A673 (cell line): ENCODE measurements around the gene TMEM61. TPM values are rescaled to one million over a fixed set of nuclear protein-coding genes. Genes with fewer than 3 reads are reported as not detected.

ENCODE experiments used
- BruUV-seq: library from RNA; stranded (reverse); fragments of 400-500 nt; replicated peaks from 2 replicates; lab custom pipeline; 2021; lab: Mats Ljungman, UMichigan
- CTCF ChIA-PET: fragments of 300-600 bp; sonication (Branson Sonifier 250); formaldehyde crosslinking; loops from one replicate; lab custom pipeline; 2022; ENCODE audit warnings: antibody characterized with exemption; lab: Charles Lee
- POLR2A ChIA-PET: fragments of 300-600 bp; sonication (Branson Sonifier 250); formaldehyde crosslinking; loops from one replicate; lab custom pipeline; 2022; ENCODE audit warnings: antibody characterized with exemption; ENCODE audit not compliant: low non-redundant PET; lab: Charles Lee
- DNase-seq: peaks from one replicate; pipeline ENCODE4 v3.0.0-alpha.2; 2015; ENCODE audit warnings: low spot score
- H3K27ac ChIP-seq: fragments of 200-600 bp; sonication (generic); 2 replicates; pipeline ENCODE4 v1.5.1; 2016; ENCODE audit warnings: mixed run types, low read depth, mild to moderate bottlenecking, mixed read lengths, antibody characterized with exemption, low read length; ENCODE audit not compliant: poor library complexity, severe bottlenecking
- H3K27me3 ChIP-seq: fragments of 200-600 bp; sonication (generic); replicated peaks from 2 replicates; pipeline ENCODE4 v1.6.1; 2017; ENCODE audit warnings: mixed run types, low read depth, mild to moderate bottlenecking, mixed read lengths, antibody characterized with exemption, low read length; ENCODE audit not compliant: insufficient read depth, poor library complexity
- H3K36me3 ChIP-seq: fragments of 200-600 bp; sonication (generic); 2 replicates; pipeline ENCODE4 v1.6.1; 2016; ENCODE audit warnings: mixed run types, mild to moderate bottlenecking, mixed read lengths, antibody characterized with exemption, low read length; ENCODE audit not compliant: insufficient read depth, poor library complexity, severe bottlenecking
- H3K4me1 ChIP-seq: fragments of 200-600 bp; sonication (generic); 2 replicates; pipeline ENCODE4 v1.6.1; 2017; ENCODE audit warnings: mixed run types, mild to moderate bottlenecking, mixed read lengths, antibody characterized with exemption, low read length; ENCODE audit not compliant: insufficient read depth, poor library complexity, severe bottlenecking
- H3K4me3 ChIP-seq: fragments of 200-600 bp; sonication (generic); 2 replicates; pipeline ENCODE4 v1.5.1; 2016; ENCODE audit warnings: low read depth, mixed run types, mild to moderate bottlenecking, mixed read lengths, low read length; ENCODE audit not compliant: poor library complexity, severe bottlenecking
- H3K9me3 ChIP-seq: fragments of 200-600 bp; sonication (generic); 2 replicates; pipeline ENCODE4 v1.6.1; 2016; ENCODE audit warnings: mixed run types, low read depth, mild to moderate bottlenecking, mixed read lengths, antibody characterized with exemption, low read length; ENCODE audit not compliant: poor library complexity, severe bottlenecking
- EZH2 ChIP-seq: fragments of 200-600 bp; sonication (generic); IDR thresholded peaks from 2 replicates; pipeline ENCODE4 v1.6.1; 2017; ENCODE audit warnings: borderline replicate concordance, low read depth, mild to moderate bottlenecking, mixed read lengths, antibody characterized with exemption, low read length; ENCODE audit not compliant: poor library complexity, severe bottlenecking
- intact Hi-C: fragments of 100-400 bp; cut with micrococcal nuclease; formaldehyde crosslinking; loops from one replicate; pipeline ENCODE4 v1.10.0; 2022; ENCODE audit not compliant: unreplicated experiment
- total RNA-seq: library from RNA; stranded (reverse); gene quantifications from 2 replicates; pipeline ENCODE4 v1.2.3, GENCODE V29; 2021
- TF ChIP-seq, protein P1 (sequence below): fragments of 300-800, 200-600 bp; sonication (generic); conservative IDR thresholded peaks from 2 replicates; pipeline ENCODE4 v1.5.1; 2017; ENCODE audit warnings: low read depth, mild to moderate bottlenecking, antibody characterized with exemption, low read length, moderate library complexity, mixed read lengths

TMEM61 gene
- total RNA-seq, 1 experiment from 2014 or later: not detected

DNA sequence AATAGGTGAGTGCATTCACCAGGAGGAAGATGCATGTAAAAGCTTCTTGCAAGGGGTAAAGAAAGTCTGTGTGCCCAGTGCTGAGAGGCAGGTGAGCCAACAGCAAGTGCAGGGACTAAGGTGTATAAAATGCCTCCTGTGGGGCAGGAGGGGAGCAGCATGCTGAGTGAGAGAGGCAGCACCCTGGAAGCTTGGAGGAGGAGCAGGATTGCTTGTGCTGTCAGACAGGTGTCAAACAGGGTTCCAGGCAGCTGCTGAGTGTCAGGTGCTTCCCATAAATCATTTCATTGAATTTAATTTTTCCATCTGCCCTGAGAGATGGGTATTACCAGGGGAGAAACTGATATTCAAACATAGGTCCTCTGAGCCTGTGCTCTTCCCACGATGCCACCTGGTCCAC is 32.2 kb downstream of the TMEM61 start:
- no peak for TF ChIP-seq EZH2
- TF ChIP-seq, protein P1, sequence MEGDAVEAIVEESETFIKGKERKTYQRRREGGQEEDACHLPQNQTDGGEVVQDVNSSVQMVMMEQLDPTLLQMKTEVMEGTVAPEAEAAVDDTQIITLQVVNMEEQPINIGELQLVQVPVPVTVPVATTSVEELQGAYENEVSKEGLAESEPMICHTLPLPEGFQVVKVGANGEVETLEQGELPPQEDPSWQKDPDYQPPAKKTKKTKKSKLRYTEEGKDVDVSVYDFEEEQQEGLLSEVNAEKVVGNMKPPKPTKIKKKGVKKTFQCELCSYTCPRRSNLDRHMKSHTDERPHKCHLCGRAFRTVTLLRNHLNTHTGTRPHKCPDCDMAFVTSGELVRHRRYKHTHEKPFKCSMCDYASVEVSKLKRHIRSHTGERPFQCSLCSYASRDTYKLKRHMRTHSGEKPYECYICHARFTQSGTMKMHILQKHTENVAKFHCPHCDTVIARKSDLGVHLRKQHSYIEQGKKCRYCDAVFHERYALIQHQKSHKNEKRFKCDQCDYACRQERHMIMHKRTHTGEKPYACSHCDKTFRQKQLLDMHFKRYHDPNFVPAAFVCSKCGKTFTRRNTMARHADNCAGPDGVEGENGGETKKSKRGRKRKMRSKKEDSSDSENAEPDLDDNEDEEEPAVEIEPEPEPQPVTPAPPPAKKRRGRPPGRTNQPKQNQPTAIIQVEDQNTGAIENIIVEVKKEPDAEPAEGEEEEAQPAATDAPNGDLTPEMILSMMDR: no peak
- Histone ChIP-seq H3K27ac (no peak overlapping the region), H3K27me3 (peaks cover 5% of the 10 kb centered on the region), H3K36me3 (no peaks in the 10 kb centered on the region), H3K4me3 (no peak overlapping the region), H3K4me1 (no peaks in the 10 kb centered on the region), H3K9me3 (no peaks in the 10 kb centered on the region)
- DNase-seq: no peak
- POLR2A ChIA-PET: no interaction called here
- CTCF ChIA-PET: no interaction called here
- BruUV-seq: no TSS peak
- intact Hi-C loops: no loop called here

DNA sequence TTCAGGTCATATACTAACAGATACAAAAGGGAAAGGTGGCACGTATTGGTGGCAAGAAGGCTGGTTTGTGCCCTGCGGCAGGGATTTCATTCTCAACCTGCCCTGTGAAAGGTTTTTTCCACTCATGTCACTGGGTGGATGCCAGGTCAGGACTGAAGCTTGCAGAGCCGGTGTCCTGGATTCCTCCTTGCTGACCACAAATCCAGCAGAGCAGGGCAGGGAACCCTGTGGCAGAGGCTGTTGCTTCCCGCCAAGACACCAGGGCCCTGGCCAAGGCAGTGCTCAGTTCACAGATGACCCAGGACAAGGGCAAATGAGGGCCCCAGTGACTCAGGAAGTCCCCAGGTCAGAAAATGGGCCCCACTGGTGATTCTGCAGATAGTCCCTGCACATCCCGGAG is 34.7 kb downstream of the TMEM61 start:
- CTCF ChIA-PET: no interaction called here
- Histone ChIP-seq H3K36me3 (no peaks in the 10 kb centered on the region), H3K27me3 (peaks cover 5% of the 10 kb centered on the region), H3K9me3 (no peaks in the 10 kb centered on the region), H3K27ac (no peak overlapping the region), H3K4me3 (no peak overlapping the region), H3K4me1 (no peaks in the 10 kb centered on the region)
- no peak for DNase-seq
- TF ChIP-seq, protein P1: no peak
- no peak for TF ChIP-seq EZH2
- POLR2A ChIA-PET: no interaction called here
- intact Hi-C loops: no loop called here
- no TSS peak for BruUV-seq

DNA sequence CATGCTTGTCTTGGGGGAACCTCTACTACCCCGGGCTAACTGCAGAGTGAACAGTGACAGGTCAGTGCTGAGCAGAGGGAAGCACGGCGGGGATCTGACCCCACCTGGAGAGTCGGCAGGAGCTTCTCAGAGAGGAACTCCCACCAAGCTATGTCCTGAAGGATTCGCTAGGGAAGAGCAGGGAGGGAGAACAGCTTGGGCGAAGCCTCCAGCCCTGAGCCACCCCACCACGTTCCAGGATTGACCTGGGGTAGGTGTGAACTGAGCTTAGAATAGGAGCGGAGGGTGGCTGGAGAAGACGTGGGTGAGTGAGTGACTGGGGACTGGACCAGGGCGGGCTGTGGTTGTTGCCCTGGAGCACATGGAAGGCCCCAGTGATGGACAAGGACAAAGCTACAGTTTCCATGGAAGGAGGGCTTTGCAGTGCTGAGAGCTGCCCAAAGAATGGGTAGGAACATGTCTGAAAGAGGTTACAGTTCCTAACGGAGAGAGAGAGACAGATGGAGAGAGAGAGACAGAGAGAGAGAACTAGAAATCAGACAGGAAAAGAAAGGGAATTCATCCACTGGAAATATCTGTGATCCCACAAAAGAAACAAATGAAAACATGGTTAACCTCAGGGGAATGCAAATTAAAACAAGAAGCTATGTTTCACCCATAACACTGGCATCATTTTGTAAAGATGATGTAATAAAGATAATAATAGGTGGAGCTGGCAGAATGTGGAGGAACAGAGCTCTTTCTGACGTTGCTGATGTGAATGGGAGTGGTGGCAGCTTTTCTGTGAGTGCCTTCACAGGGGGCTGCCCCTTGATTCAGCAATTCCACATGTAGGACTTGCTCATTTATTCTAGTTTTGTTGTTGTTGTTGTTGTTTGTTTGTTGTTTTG is 35.5 kb downstream of the TMEM61 start:
- Histone ChIP-seq H3K4me3 (no peak overlapping the region), H3K4me1 (no peaks in the 10 kb centered on the region), H3K27ac (no peak overlapping the region), H3K9me3 (no peaks in the 10 kb centered on the region), H3K27me3 (peaks cover 5% of the 10 kb centered on the region), H3K36me3 (no peaks in the 10 kb centered on the region)
- ChIA-PET POLR2A (no interaction called here), CTCF (interaction anchor here (1.2 kb wide), 1 partner anchor 19 kb away, joined by 4 read pairs; no protein-coding TSS in a partner anchor)
- BruUV-seq: no TSS peak
- intact Hi-C loops: no loop called here
- TF ChIP-seq, protein P1: no peak
- no peak for TF ChIP-seq EZH2
- DNase-seq: no peak
